NB4 (cell line): ENCODE measurements around the gene RABL6.
A peak's percentile ranks its signal among the peaks of the same experiment; 100 is the strongest.
"Not testable (repeated sequence)": the region's sequence is repeated elsewhere in the genome, so short reads cannot be mapped to it uniquely, and the experiment has no call there.

Source experiments
- DNase-seq: peaks from one replicate; pipeline ENCODE4 v3.0.0; 2010; ENCODE audit warnings: low read depth
- H3K4me3 ChIP-seq: one replicate; pipeline ENCODE4 v1.5.1; 2011; ENCODE audit warnings: mild to moderate bottlenecking, low read depth, low read length, moderate library complexity
- CTCF ChIP-seq: IDR thresholded peaks from one replicate; pipeline ENCODE4 v1.5.1; 2012; ENCODE audit warnings: low read depth, low read length
- MAX ChIP-seq: IDR thresholded peaks from 2 replicates; pipeline ENCODE4 v1.6.1; 2011; ENCODE audit warnings: low read depth, low read length
- MYC ChIP-seq: IDR thresholded peaks from 2 replicates; pipeline ENCODE4 v1.6.1; 2011; ENCODE audit warnings: low read depth, low read length
- POLR2A ChIP-seq: IDR thresholded peaks from 2 replicates; pipeline ENCODE4 v1.6.1; 2011; ENCODE audit warnings: mild to moderate bottlenecking; ENCODE audit not compliant: insufficient read length; ENCODE audit errors: extremely low read depth

Gene RABL6

GRCh38 chr9:136875155-136875554, 67.4 kb downstream of the RABL6 start:
- DNase-seq: no peak
- no peak overlapping the region for H3K4me3 ChIP-seq
- TF ChIP-seq MAX (no peak), POLR2A (no peak), MYC (no peak), CTCF (no peak)

- TF ChIP-seq MYC: no peak
- no peak for TF ChIP-seq POLR2A
- no peak for TF ChIP-seq MAX
- TF ChIP-seq CTCF: no peak
- no peak overlapping the region for H3K4me3 ChIP-seq
- no peak for DNase-seq
Observed at GRCh38 chr9:136876476-136876875, 68.7 kb downstream of the RABL6 start.

- TF ChIP-seq CTCF (no peak), POLR2A (no peak), MAX (no peak), MYC (no peak)
- DNase-seq: no peak
- no peak overlapping the region for H3K4me3 ChIP-seq
Observed at GRCh38 chr9:136880651-136881050, 72.9 kb downstream of the RABL6 start.

- TF ChIP-seq MYC: no peak
- TF ChIP-seq CTCF: no peak
- TF ChIP-seq POLR2A: no peak
- no peak for TF ChIP-seq MAX
- DNase-seq: no peak
Observed at GRCh38 chr9:136881691-136882108, 74.0 kb downstream of the RABL6 start.

GRCh38 chr9:136882109-136882946, 74.6 kb downstream of the RABL6 start:
- no peak overlapping the region for H3K4me3 ChIP-seq
- DNase-seq: peak; percentile 75

More at GRCh38 chr9:136881691-136882108, 74.0 kb downstream of the RABL6 start:
- H3K4me3 ChIP-seq: no peak overlapping the region

GRCh38 chr9:136882947-136883283, 75.2 kb downstream of the RABL6 start:
- DNase-seq, H3K4me3 ChIP-seq: not testable (repeated sequence)

More at GRCh38 chr9:136882109-136882946, 74.6 kb downstream of the RABL6 start:
- TF ChIP-seq MAX: peak; percentile 86
- no peak for TF ChIP-seq POLR2A
- TF ChIP-seq CTCF: no peak
- TF ChIP-seq MYC: peak; percentile 78

- not testable (repeated sequence) for H3K4me3 ChIP-seq, DNase-seq
Observed at GRCh38 chr9:136883670-136884069, 75.9 kb downstream of the RABL6 start.
